Stimulated activated CD8-positive, alpha-beta memory T cell treated with anti-CD3 and anti-CD28 coated beads, Interleukin-12 subunit alpha, Interleukin-12 subunit beta, amount 100 ng/mL, for 4 hours (primary cell): ENCODE measurements around the gene KISS1R.
"Not testable (repeated sequence)": the region's sequence is repeated elsewhere in the genome, so short reads cannot be mapped to it uniquely, and the experiment has no call there.

Experiments
- DNase-seq: peaks from one replicate; pipeline ENCODE4 v3.0.0-alpha.2; 2020; ENCODE audit warnings: low read depth

The KISS1R gene

GRCh38 chr19:917323-918151, at the start of gene KISS1R:
Gene KISS1R, plus strand, starts transcription at chr19:917333. Its CDS starts 170 bp downstream, at chr19:917503.
- no peak for DNase-seq

- no peak for DNase-seq
Measured at GRCh38 chr19:867855-868457, 49.2 kb upstream of the KISS1R start.

GRCh38 chr19:868458-869244, 48.5 kb upstream of the KISS1R start:
- DNase-seq, result no peak

GRCh38 chr19:869245-870177, 47.6 kb upstream of the KISS1R start:
- no peak for DNase-seq

- no peak for DNase-seq
Measured at GRCh38 chr19:870314-870713, 46.8 kb upstream of the KISS1R start.

GRCh38 chr19:870963-871401, 46.2 kb upstream of the KISS1R start:
- no peak for DNase-seq

- no peak for DNase-seq
Measured at GRCh38 chr19:871446-872265, 45.5 kb upstream of the KISS1R start.

- DNase-seq, result peak; percentile 43
Measured at GRCh38 chr19:872266-872951, 44.7 kb upstream of the KISS1R start.

GRCh38 chr19:873084-873483, 44.0 kb upstream of the KISS1R start:
- DNase-seq, result peak; percentile 41

GRCh38 chr19:873561-874041, 43.5 kb upstream of the KISS1R start:
- DNase-seq, result no peak

- no peak for DNase-seq
Measured at GRCh38 chr19:875265-875879, 41.8 kb upstream of the KISS1R start.

- DNase-seq, result no peak
Measured at GRCh38 chr19:876089-876488, 41.0 kb upstream of the KISS1R start.

- DNase-seq, result no peak
Measured at GRCh38 chr19:876780-877314, 40.3 kb upstream of the KISS1R start.

GRCh38 chr19:877992-878660, 39.0 kb upstream of the KISS1R start:
- DNase-seq, result not testable (repeated sequence)

GRCh38 chr19:878751-879561, 38.2 kb upstream of the KISS1R start:
- DNase-seq, result not testable (repeated sequence)

GRCh38 chr19:879711-880438, 37.3 kb upstream of the KISS1R start:
- no peak for DNase-seq
